Measurements from ENCODE around the gene DUSP10. TPM values are rescaled to one million over a fixed set of nuclear protein-coding genes. Genes with fewer than 3 reads are reported as not detected.

The DUSP10 gene
- total RNA-seq, 1 experiment from 2014 or later = 2.5 TPM

GRCh38 chr1:221697923-221698425, 43.9 kb downstream of the DUSP10 start:
- no peak for DNase-seq (ENCODE audit: extremely low read depth, low read depth)

DNA sequence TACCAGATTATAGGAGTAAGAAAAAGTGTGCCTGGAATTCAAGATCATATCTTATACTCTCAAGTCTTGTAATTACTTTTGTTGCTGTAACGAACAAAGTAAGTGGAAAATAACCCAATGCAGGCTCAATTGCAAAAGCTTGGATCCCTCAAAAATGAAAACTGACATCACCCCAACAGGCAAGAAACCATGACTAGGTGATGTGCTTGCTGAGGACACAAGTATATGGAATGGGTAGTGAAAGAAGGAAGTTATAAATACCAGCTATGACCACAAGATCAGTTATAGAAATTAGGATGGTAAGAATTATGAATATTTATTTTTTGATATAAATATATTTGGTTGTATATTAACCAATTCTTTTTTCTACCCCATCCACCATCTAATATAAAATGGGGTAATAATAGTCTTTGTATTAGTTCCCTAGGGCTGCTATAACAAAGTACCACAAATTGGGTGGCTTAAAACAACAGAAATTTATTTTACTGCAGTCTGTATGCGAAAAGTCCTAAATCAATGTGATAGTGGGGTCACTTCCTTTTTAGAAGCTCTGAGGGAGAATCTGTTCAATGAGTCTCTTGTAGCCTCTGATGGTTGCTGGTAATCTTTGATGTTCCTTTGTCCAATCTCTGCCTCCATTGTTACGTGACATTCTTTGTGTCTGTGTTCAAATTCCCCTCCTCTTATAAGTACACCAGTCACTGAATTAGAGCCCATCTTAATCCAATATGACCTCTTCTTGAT, 45.0 kb downstream of the DUSP10 start:
- no peak for DNase-seq (ENCODE audit: extremely low read depth, low read depth)

DNA sequence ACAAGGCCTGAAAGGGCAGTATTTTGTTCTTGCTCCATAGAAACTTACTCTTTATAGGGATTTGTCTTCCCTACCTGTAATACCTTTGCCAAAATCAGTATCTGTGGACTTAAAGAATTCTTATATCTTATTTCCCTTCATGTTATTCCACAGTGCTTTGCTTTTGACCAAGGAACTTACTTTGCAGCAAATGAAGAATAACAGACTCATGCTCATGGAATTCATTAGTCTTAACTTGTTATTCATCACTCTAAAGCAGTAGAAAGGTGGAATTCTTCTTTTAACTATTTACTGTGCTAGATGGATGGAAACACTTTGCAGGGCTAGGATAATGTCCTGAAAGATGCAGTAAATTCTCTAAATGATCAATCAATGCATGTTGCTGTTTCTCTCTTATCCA, 45.9 kb downstream of the DUSP10 start:
- DNase-seq (ENCODE audit: extremely low read depth, low read depth) = no peak

GRCh38 chr1:221695301-221695700, 46.6 kb downstream of the DUSP10 start:
- DNase-seq (ENCODE audit: extremely low read depth, low read depth) = no peak

DNA sequence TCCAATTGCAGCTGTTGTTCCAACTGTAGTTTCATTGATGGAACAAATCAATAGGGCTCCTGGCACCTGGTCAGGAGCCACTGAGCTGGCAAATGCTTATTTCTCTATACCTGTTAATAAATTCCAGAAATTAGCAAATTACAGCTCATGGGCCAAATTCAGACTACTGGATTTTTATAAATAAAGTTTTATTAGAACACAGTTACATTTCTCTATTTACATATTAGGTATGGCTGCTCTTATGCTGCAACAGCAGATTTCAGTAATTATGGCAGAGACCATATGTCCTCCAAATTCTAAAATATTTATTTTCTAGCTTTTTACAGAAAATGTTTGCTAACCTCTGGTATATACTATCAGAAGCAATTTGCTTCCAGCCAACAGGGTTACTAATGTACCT, 47.8 kb downstream of the DUSP10 start:
- no peak for DNase-seq (ENCODE audit: extremely low read depth, low read depth)

GRCh38 chr1:221693087-221693486, 48.8 kb downstream of the DUSP10 start:
- DNase-seq (ENCODE audit: extremely low read depth, low read depth) = no peak

GRCh38 chr1:221692643-221693042, 49.2 kb downstream of the DUSP10 start:
- no peak for DNase-seq (ENCODE audit: extremely low read depth, low read depth)

DNA sequence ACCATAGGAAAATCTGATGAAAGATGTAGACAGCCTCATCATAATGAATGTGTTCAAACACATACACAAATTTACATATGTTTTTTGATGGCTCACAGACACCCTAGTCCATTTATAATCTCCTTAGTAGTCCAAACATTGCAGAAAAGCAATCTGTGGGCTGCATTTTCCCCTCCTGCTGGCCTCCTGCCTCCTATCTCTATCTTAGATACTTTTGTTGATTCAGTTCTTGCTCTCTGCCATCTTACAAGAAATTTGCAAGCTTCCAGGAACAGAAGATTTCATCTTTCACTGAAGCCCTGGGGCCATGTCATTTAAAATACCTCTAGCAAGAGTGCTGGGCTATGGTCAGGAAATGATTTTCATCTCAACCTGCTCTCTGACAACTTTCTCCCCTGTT, 50.6 kb downstream of the DUSP10 start:
- no peak for DNase-seq (ENCODE audit: extremely low read depth, low read depth)

- no peak for DNase-seq (ENCODE audit: extremely low read depth, low read depth)
Measured at GRCh38 chr1:221690858-221691257, 51.0 kb downstream of the DUSP10 start.

- no peak for DNase-seq (ENCODE audit: extremely low read depth, low read depth)
Measured at GRCh38 chr1:221689138-221689537, 52.8 kb downstream of the DUSP10 start.

GRCh38 chr1:221688488-221688843, 53.4 kb downstream of the DUSP10 start:
- no peak for DNase-seq (ENCODE audit: extremely low read depth, low read depth)

DNA sequence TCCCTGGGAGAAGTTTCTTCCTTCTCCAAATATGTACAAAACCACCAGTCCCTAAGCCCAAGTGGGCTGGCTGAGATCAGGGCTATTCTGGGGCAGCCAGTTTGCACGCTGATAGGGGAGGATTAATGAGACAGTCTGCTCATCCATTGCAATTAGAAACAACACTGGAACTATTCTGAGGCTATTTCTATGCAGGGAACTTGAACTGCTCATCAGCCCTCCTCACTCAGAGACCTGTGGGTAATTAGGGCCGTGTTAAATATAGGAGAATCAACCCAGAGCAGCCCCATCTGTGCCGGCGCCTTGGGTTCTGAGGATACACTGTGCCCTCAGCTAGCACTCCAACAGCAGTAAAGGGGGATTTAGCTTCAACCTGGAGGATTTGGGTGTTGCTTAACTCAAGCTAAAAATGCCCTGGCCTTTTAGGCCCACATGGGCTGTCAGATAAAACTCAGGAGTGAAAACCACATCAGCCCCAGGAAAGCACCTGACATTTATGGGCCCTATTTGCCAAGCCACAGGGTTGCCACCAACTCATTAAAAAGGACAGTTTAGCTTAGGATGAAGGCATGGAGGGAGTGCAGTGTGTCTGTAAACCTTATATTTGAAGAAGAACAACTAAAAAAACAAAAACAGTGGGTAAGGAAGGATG, 53.9 kb downstream of the DUSP10 start:
- no peak for DNase-seq (ENCODE audit: extremely low read depth, low read depth)

GRCh38 chr1:221683681-221684080, 58.2 kb downstream of the DUSP10 start:
- no peak for DNase-seq (ENCODE audit: extremely low read depth, low read depth)

- DNase-seq (ENCODE audit: extremely low read depth, low read depth) = no peak
Measured at GRCh38 chr1:221680085-221680484, 61.8 kb downstream of the DUSP10 start.

DNA sequence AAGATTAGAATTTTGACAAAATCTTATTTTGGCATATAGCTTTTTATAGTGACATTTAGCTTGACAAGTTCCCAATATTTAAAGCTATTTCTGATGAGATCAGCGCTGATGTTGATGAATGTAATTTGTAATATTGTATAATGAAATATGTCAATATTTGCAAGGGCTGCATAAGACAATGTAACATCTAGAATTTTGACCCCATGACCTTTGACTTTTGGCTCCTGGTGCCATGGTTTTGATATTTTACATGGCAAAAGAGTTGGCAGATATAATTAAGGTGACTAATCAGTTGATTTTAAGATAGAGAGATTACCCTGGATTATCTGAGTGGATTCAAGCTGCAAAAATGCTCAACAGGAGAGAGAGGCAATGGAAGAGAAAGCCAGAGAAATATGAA, 63.9 kb downstream of the DUSP10 start:
- DNase-seq (ENCODE audit: extremely low read depth, low read depth) = no peak

DNA sequence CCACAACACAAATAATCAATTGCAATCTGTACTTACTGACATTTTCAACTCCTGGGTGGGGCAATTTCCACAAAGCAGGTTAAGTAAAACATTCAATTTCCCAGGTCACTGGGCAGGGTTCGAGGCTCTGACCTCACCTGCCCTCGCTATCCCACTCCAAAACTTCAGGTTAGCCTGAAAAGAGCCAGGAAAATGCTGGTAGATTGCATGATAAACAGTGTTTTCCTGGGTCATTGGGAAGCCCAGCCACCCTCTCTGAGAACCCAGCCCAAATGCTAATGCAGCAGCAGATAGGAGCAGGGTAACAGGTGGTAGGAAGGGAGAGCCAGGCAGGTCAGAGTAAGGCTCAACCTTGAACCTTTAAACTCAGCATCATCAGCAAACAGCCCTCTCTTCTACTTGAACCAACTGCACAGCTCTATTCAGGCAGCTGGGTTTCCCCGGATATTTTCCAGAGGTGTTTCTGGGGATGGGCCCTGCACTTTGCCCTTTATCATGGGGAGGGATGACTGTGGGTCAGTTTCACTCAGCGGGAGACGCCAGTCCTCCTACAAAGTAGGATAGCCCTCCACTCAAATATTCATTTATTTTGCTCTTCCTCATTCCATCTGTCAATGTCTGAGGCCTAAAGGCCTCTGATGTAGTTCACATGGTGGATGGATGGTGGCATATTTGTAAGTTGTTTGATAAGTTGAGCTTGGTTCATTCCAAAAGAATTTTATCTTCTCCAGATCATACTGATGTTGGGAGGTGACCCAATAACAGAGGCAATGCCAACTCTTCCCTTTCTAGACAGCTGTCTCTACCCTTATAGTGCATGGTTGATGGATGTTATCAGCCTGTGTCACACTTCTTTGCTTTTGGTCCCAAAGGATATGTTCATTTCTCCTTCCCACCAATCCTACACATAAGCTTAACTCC, 65.7 kb downstream of the DUSP10 start:
- no peak for DNase-seq (ENCODE audit: extremely low read depth, low read depth)

DNA sequence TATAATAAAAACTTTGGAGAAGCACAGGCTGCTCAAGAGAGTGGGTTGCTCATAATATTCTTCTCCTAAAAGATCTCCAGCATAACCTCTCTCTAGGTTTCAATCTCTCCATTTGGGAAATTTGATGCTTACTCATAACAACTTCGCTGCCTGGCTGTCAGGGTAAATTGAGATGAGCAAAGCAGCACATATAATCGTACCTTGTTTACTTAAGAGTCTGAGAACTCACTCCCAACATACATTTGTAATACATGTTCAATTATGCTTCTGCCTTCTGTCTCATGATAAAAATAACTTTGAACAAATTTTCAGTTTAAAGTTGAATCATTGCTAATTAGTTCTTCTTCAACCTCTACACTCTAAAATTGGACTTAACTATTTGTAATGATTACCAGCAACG, 68.9 kb downstream of the DUSP10 start:
- no peak for DNase-seq (ENCODE audit: extremely low read depth, low read depth)

- DNase-seq (ENCODE audit: extremely low read depth, low read depth) = no peak
Measured at GRCh38 chr1:221672239-221672645, 69.6 kb downstream of the DUSP10 start.

DNA sequence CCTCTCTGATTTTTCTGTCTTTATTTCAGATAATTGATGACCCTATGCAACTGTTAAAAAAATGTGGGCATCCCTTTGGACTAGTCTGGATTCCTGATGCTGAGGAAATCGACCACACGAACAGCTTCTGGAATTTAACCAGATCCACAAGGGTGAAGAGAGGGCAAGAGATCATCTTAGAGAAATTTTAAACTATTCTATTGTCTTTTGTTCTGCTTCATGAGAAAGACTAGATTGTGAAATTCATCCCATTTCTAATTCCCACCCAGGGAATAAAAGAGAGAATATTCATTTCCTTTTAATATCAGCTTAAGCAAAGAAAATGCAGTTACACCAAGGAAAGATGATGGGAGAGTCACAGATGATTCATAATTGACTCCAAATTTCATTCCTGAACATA, 71.8 kb downstream of the DUSP10 start:
- no peak for DNase-seq (ENCODE audit: extremely low read depth, low read depth)

DNA sequence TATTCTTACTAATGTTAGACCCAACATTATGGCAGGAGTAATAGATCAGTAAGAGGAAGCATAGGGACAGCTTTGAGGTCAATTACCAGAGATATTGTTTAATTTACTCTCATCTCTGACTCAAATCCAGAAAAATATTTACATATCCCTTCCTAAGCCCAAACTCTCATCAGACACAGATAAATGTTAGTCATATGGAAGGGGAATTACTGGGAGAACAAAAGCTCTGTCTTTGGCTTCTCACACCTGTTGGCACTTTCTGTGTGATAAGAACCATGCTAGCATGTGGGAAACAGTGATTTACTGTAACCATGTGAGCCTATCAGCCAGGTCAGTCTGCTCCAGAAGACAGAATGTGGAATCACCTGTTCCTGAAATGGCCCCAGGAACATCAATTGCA, 72.4 kb downstream of the DUSP10 start:
- no peak for DNase-seq (ENCODE audit: extremely low read depth, low read depth)

DNA sequence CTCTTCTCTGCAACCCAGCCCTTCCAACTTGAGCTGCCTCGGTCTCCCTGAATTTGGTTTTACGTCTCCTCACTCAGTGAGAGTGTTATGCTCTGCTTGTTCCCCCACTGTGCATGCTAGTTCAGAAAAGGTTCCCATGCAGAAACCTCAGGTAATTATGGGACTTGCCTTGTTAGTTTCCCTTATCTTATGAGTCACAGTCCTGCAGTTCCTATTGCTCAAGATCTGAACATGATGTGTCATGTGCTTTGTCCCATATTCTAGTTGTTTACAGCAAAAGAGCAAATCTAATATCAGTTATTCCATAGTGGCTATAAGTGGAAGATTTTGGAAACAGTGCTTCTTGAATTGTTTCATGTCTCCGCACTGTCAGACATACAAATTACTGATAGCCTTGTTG, 74.4 kb downstream of the DUSP10 start:
- no peak for DNase-seq (ENCODE audit: extremely low read depth, low read depth)
